NB4 (cell line): ENCODE results near the gene UPB1.

Experiments
- DNase-seq: peaks from one replicate; pipeline ENCODE4 v3.0.0; 2010; ENCODE audit warnings: low read depth
- H3K4me3 ChIP-seq: one replicate; pipeline ENCODE4 v1.5.1; 2011; ENCODE audit warnings: mild to moderate bottlenecking, low read depth, low read length, moderate library complexity
- CTCF ChIP-seq: IDR thresholded peaks from one replicate; pipeline ENCODE4 v1.5.1; 2012; ENCODE audit warnings: low read depth, low read length
- MAX ChIP-seq: IDR thresholded peaks from 2 replicates; pipeline ENCODE4 v1.6.1; 2011; ENCODE audit warnings: low read depth, low read length
- MYC ChIP-seq: IDR thresholded peaks from 2 replicates; pipeline ENCODE4 v1.6.1; 2011; ENCODE audit warnings: low read depth, low read length
- POLR2A ChIP-seq: IDR thresholded peaks from 2 replicates; pipeline ENCODE4 v1.6.1; 2011; ENCODE audit warnings: mild to moderate bottlenecking; ENCODE audit not compliant: insufficient read length; ENCODE audit errors: extremely low read depth

Gene UPB1

GRCh38 chr22:24497841-24498258 lies 2.7 kb downstream of the UPB1 start:
- DNase-seq, result peak; percentile 80
- no peak overlapping the region for H3K4me3 ChIP-seq

GRCh38 chr22:24498824-24499223 lies 3.7 kb downstream of the UPB1 start:
- no peak for TF ChIP-seq MYC
- no peak for TF ChIP-seq POLR2A
- no peak for TF ChIP-seq MAX
- TF ChIP-seq CTCF, result no peak
- H3K4me3 ChIP-seq, result no peak overlapping the region
- DNase-seq, result no peak

More at GRCh38 chr22:24497841-24498258, 2.7 kb downstream of the UPB1 start:
- TF ChIP-seq MAX (peak; percentile 26; the same call in 1 of the 2 replicates), POLR2A (no peak)

DNA sequence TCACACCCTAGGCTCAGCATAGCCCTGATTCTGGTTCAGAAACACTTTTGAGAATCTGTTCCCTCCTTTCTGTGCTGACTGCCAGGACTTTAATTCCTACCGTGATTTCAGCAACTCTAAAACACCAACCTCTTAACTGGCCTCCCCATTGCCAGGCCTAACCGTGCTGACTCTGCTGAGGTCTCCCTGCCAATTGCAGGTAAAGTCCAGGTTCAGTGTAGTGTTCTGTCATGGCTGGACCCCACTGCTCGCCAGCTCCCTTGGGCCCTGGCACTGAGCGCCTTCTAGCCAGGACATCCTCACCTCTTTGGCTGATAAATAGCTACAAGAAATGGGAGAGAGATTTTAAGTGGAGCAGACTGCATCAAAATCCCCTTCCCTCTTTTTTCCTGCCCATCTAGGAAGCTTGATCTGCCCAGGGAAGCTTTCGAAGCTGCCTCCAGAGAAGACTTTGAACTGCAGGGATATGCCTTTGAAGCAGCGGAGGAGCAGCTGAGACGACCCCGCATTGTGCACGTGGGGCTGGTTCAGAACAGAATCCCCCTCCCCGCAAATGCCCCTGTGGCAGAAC lies 4.7 kb downstream of the UPB1 start:
- no peak for TF ChIP-seq MYC
- no peak for TF ChIP-seq CTCF
- TF ChIP-seq MAX, result no peak
- no peak for TF ChIP-seq POLR2A
- no peak overlapping the region for H3K4me3 ChIP-seq
- DNase-seq, result no peak

GRCh38 chr22:24500277-24500820 lies 5.2 kb downstream of the UPB1 start:
- TF ChIP-seq POLR2A, result no peak
- no peak for TF ChIP-seq MYC
- TF ChIP-seq MAX, result no peak
- no peak for TF ChIP-seq CTCF
- no peak for DNase-seq
- no peak overlapping the region for H3K4me3 ChIP-seq

DNA sequence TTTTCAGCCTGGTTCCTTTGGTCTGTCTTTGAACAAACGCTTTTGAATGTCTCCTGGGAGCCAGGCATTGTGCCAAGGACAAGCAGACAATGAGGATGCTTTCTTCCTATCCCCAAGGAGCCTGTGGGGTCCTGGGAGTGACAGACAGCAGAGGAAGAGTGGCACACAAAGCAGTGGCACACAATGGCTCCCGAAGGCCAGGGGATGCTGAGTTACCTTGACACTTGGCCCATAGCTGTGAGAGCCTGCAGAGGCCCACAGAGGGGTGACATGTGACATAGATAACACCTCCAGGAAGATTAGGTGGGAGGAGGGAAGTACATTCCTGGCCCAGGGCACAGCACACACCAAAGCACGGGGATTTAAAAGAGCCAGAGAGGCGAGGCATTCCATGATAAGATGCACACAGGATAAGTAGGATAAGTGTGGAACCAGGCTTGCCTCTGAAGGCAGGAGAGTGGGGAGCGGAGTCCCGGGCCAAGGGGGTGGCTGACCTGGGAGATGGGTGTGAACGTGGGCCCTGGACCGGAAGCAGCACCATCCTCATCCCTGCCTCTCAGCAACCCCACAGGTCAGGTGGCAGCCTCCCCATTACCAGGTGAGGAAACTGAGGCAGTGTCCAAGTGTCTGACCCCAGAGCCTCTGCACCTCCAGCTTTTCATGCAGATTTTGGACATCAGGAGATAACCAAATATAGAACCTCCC lies 6.3 kb downstream of the UPB1 start:
- no peak overlapping the region for H3K4me3 ChIP-seq
- TF ChIP-seq CTCF, result no peak
- TF ChIP-seq MYC, result no peak
- no peak for TF ChIP-seq POLR2A
- no peak for TF ChIP-seq MAX
- DNase-seq, result no peak

- no peak overlapping the region for H3K4me3 ChIP-seq
- no peak for DNase-seq
- no peak for TF ChIP-seq CTCF
- no peak for TF ChIP-seq POLR2A
- no peak for TF ChIP-seq MYC
- no peak for TF ChIP-seq MAX
These were observed 6.9 kb downstream of the UPB1 start for GRCh38 chr22:24502034-24502433.
